Mesothelial cell of epicardium (in vitro differentiated cells): ENCODE measurements around the gene EEF1A2. TPM values are rescaled to one million over a fixed set of nuclear protein-coding genes. Genes with fewer than 3 reads are reported as not detected.

Experiments used
- DNase-seq, 2 experiments: peaks; one replicate each; pipeline ENCODE4 v3.0.0; 2021; ENCODE audit warnings: low spot score in 2 of 2; ENCODE audit not compliant: unreplicated experiment in 2 of 2
- H3K27ac Mint-ChIP-seq: 2 replicates; pipeline ENCODE4 v1.8.0; 2021; ENCODE audit warnings: mixed read lengths
- H3K27me3 Mint-ChIP-seq: 2 replicates; pipeline ENCODE4 v1.8.0; 2021; ENCODE audit warnings: low read depth, mixed read lengths
- H3K36me3 Mint-ChIP-seq: 2 replicates; pipeline ENCODE4 v1.8.0; 2021; ENCODE audit warnings: mixed read lengths
- H3K4me1 Mint-ChIP-seq: 2 replicates; pipeline ENCODE4 v1.8.0; 2021; ENCODE audit warnings: mixed read lengths
- H3K4me3 Mint-ChIP-seq: 2 replicates; pipeline ENCODE4 v1.8.0; 2021; ENCODE audit warnings: mild to moderate bottlenecking, moderate library complexity, mixed read lengths
- H3K9me3 Mint-ChIP-seq: 2 replicates; pipeline ENCODE4 v1.8.0; 2021; ENCODE audit warnings: mixed read lengths
- total RNA-seq: library from RNA; stranded (reverse); gene quantifications from 3 replicates; pipeline ENCODE4 v1.2.1, GENCODE V29; 2021
- TF ChIP-seq, protein P1 (sequence below): fragments of 200-600 bp; sonication (generic); IDR thresholded peaks from one replicate; pipeline ENCODE4 v1.5.0; 2021; ENCODE audit warnings: antibody characterized with exemption; ENCODE audit not compliant: unreplicated experiment

Gene EEF1A2
- total RNA-seq, 1 donor from 2014 or later = 14.6 TPM

DNA sequence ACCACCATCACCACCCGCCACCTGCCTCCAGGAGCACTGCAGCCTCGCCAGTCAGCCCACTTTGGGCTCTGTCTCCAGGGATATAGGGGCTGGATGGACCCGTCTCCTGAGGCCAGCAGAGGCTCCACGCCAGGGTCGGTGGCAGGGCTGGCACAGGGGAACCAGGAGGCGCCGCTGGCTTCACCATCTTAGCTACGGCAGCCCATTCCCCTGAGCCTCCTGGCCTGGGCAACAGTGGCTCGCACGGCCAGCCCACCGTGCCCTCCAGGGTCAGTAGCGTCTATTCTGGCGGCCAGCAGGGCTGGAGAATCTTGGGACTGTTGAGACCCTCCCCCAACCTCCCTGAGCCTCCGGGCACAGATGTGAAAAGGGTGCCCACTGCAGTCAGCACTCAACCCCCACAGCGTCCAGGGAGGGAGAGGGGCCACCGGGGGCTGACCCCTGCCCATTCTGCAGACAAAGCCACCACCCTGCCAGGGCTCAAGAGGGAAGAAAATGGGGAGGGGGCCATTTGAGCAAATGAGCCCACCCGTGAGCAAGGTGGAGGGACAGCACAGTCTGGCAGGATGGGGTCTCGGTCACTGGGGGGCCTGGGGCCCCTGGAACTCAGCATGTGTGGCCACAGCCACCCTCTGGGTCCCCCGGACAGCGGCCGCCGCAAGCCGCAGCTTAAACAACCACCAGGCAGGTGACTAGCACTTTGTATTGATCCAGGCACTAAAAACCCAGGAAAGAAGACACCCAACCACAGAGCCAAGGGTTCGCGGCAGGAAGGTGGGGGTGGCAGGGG, 55.1 kb downstream of the EEF1A2 start:
- no peaks in the 10 kb centered on the region for H3K36me3 Mint-ChIP-seq
- TF ChIP-seq, protein P1, sequence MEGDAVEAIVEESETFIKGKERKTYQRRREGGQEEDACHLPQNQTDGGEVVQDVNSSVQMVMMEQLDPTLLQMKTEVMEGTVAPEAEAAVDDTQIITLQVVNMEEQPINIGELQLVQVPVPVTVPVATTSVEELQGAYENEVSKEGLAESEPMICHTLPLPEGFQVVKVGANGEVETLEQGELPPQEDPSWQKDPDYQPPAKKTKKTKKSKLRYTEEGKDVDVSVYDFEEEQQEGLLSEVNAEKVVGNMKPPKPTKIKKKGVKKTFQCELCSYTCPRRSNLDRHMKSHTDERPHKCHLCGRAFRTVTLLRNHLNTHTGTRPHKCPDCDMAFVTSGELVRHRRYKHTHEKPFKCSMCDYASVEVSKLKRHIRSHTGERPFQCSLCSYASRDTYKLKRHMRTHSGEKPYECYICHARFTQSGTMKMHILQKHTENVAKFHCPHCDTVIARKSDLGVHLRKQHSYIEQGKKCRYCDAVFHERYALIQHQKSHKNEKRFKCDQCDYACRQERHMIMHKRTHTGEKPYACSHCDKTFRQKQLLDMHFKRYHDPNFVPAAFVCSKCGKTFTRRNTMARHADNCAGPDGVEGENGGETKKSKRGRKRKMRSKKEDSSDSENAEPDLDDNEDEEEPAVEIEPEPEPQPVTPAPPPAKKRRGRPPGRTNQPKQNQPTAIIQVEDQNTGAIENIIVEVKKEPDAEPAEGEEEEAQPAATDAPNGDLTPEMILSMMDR = no peak

DNA sequence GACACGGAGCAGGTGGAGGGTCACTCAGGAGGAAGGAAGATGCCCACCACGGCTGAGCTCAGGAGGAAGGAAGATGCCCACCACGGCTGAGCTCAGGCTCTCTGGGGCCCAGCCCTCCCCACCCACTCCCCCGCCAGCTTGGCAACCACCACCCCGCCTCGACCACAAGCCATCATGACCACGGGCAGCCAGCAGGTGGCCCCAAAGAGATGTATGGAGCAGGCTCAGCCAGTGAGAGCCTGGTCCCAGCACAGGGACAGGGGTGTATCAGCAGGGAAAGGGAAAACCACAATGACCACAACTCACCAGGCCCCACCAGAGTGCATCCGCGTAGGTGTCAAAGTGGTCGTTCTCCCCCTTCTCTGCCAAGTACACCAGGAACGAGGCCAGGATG, 56.8 kb downstream of the EEF1A2 start:
- DNase-seq = no peak
- Mint-ChIP-seq H3K4me1 (peaks cover 6% of the 10 kb centered on the region), H3K27me3 (peaks cover 2% of the 10 kb centered on the region), H3K4me3 (no peak overlapping the region), H3K27ac (no peak overlapping the region), H3K36me3 (no peaks in the 10 kb centered on the region), H3K9me3 (peaks cover 5% of the 10 kb centered on the region)
- TF ChIP-seq, protein P1 = peak; percentile 18

More for the DNA sequence above, 55.1 kb downstream of the EEF1A2 start:
- peaks cover 5% of the 10 kb centered on the region for H3K9me3 Mint-ChIP-seq
- H3K4me1 Mint-ChIP-seq = peaks cover 12% of the 10 kb centered on the region
- no peak overlapping the region for H3K4me3 Mint-ChIP-seq
- DNase-seq = no peak
- peaks cover 15% of the 10 kb centered on the region for H3K27me3 Mint-ChIP-seq
- H3K27ac Mint-ChIP-seq = no peak overlapping the region

DNA sequence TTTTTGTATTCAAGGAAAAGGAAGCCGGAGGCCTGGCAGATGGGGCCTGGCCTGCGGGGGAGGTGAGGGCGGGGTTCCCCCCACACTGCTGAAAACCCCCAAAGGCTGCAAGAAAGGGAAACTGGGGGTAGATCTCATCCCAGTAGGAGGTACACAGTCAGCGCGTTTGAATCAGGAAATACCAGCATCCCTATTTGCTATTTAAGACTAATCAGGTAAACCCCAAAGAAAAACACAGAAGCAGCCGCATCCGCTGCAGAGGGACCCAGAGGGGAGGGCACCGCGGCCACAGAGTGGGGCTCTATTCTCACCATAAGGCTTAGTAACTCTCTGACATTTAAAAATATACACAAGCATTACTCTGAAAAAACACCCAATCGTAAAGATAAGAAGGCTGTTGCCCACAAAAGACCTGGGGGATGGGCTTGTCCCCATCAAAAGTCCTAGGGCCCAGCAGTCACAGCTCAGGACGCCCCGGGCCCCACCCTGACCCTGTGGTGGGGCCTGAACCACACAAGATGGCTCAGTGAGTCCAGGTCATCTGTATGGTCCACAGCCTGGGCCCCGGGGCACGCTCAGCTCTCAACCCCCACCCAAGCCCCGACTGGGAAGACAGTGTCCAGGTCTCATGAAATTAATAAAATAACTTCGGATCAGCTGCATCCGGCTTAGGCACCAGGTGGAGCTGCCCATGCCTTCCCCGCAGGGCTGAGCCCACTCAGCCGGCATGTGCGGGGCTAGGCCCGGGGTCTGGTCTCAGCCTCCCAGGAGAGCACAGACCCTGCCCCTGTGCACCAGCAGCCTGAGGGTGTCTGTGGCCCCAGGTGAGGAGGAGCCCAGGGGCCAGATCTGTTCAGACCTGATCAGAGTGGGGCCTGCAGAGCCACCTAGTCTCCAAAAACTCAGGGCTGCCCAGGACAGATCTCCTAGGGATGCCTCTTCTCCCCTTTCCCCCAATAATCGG, 57.5 kb downstream of the EEF1A2 start:
- DNase-seq = no peak
- Mint-ChIP-seq H3K9me3 (peaks cover 5% of the 10 kb centered on the region), H3K27me3 (peaks cover 1% of the 10 kb centered on the region), H3K4me3 (no peak overlapping the region), H3K4me1 (peaks cover 4% of the 10 kb centered on the region), H3K36me3 (no peaks in the 10 kb centered on the region), H3K27ac (no peak overlapping the region)
- TF ChIP-seq, protein P1 = no peak

DNA sequence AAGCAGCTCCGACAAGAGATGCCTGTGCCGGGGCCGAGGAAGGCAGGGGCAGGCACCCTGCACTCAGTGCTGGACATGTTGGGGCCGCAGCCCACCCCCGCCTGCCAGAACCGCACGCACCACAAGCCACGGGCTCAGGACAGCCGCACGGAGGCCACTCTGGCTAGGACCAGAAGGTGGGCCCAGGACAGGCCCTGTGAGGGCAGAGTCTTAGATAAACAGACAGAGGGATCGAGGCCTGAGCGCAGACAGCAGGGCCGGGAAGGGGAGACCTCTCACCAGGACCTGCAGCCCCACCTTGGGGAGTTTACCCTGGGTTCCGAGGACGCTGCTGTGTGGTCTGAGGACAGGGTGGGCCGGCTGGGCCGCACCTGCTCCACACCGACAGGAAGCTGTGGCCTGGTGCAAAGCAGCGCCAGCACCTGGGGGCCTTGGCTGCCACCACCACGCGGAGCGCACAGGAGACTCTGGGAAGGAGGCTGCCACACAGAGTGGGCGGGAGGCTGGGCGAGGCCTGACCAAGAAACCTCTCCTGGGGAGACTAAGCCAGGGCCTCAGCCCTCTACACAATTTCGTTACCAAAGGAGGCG, 58.4 kb downstream of the EEF1A2 start:
- Mint-ChIP-seq H3K27me3 (peaks cover 1% of the 10 kb centered on the region), H3K27ac (no peak overlapping the region), H3K4me1 (peaks cover 4% of the 10 kb centered on the region), H3K36me3 (no peaks in the 10 kb centered on the region), H3K4me3 (no peak overlapping the region), H3K9me3 (peaks cover 5% of the 10 kb centered on the region)
- no peak for DNase-seq
- TF ChIP-seq, protein P1 = no peak

DNA sequence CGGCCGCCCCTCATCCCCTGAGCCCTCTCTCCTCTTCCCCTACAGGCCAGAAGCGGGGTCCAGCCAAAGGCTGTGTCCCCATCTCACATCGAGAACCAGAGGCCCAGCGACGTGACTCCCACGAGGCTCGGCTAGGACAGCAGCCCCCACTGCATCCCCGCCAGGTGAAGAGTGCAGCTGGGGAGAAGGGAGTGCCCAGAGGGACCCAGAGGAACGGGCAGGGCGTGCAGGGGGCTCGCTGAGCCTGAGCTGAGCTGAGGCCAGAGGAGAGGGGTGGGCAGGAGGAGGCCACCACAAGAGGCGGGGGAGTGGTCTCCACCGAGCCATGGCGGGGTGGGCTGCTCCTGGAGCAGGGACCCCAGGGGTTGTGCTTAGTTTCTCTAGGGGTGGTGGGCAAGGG, 59.0 kb downstream of the EEF1A2 start:
- H3K27me3 Mint-ChIP-seq = peaks cover 1% of the 10 kb centered on the region
- no peaks in the 10 kb centered on the region for H3K36me3 Mint-ChIP-seq
- H3K27ac Mint-ChIP-seq = no peak overlapping the region
- TF ChIP-seq, protein P1 = no peak
- DNase-seq = no peak
- peaks cover 4% of the 10 kb centered on the region for H3K4me1 Mint-ChIP-seq
- H3K4me3 Mint-ChIP-seq = no peak overlapping the region
- peaks cover 5% of the 10 kb centered on the region for H3K9me3 Mint-ChIP-seq
